HepG2 (cell line): ENCODE measurements around the gene MTFP1. TPM values are rescaled to one million over a fixed set of nuclear protein-coding genes. Genes with fewer than 3 reads are reported as not detected.

Experiments
- FOXA1 ChIP-seq, 2 experiments: fragments of 450-650 bp in 1 of 2; sonication (generic) in 1 of 2; formaldehyde crosslinking in 1 of 2; IDR thresholded peaks; 2 replicates each; pipeline versions ENCODE4 v1.4.0 to v1.6.1; 2016 to 2020; ENCODE audit warnings: missing genetic modification reagents in 1 of 2
- HMGXB4 ChIP-seq, 2 experiments: sonication (generic) in 1 of 2; formaldehyde crosslinking in 1 of 2; IDR thresholded peaks; 2 replicates each; pipeline versions ENCODE4 v1.4.0 to v1.6.1; 2018 to 2020; ENCODE audit warnings: missing genetic modification reagents in 2 of 2, borderline replicate concordance in 1 of 2, low read depth in 1 of 2, mild to moderate bottlenecking in 1 of 2, missing biosample characterization in 1 of 2
- KDM2A ChIP-seq: sonication (generic); formaldehyde crosslinking; IDR thresholded peaks from 2 replicates; pipeline ENCODE4 v1.4.0; 2020; ENCODE audit warnings: low read depth, missing genetic modification reagents, borderline replicate concordance
- TERF1 ChIP-seq: sonication (generic); formaldehyde crosslinking; IDR thresholded peaks from 2 replicates; pipeline ENCODE4 v1.8.0; 2022; ENCODE audit warnings: mild to moderate bottlenecking, missing genetic modification reagents, moderate library complexity
- ZNF24 ChIP-seq: fragments of 450-650 bp; IDR thresholded peaks from 2 replicates; pipeline ENCODE4 v1.6.1; 2017; ENCODE audit warnings: antibody characterized with exemption, mild to moderate bottlenecking
- ZNF333 ChIP-seq: sonication (generic); formaldehyde crosslinking; IDR thresholded peaks from 2 replicates; pipeline ENCODE4 v1.4.0; 2020; ENCODE audit warnings: mild to moderate bottlenecking, missing genetic modification reagents, borderline replicate concordance
- ZNF549 ChIP-seq: sonication (generic); formaldehyde crosslinking; IDR thresholded peaks from 2 replicates; pipeline ENCODE4 v1.5.0; 2020; ENCODE audit warnings: missing genetic modification reagents
- ZNF607 ChIP-seq: sonication (generic); formaldehyde crosslinking; IDR thresholded peaks from 2 replicates; pipeline ENCODE4 v1.5.1; 2020; ENCODE audit warnings: missing genetic modification reagents, mild to moderate bottlenecking, borderline replicate concordance
- ZNF670 ChIP-seq: sonication (generic); formaldehyde crosslinking; IDR thresholded peaks from 2 replicates; pipeline ENCODE4 v1.8.0; 2022; ENCODE audit warnings: mild to moderate bottlenecking, missing genetic modification reagents, borderline replicate concordance
- ZNF713 ChIP-seq: sonication (generic); formaldehyde crosslinking; IDR thresholded peaks from 2 replicates; pipeline ENCODE4 v1.4.0; 2020; ENCODE audit warnings: mild to moderate bottlenecking, missing genetic modification reagents
- ZNF761 ChIP-seq: sonication (generic); formaldehyde crosslinking; conservative IDR thresholded peaks from 2 replicates; pipeline ENCODE4 v1.4.0; 2020; ENCODE audit warnings: mild to moderate bottlenecking, missing genetic modification reagents
- ZNF781 ChIP-seq: sonication (generic); formaldehyde crosslinking; IDR thresholded peaks from 2 replicates; pipeline ENCODE4 v1.5.1; 2020; ENCODE audit warnings: borderline replicate concordance, mild to moderate bottlenecking, missing genetic modification reagents; ENCODE audit errors: not compliant biosample characterization
- polyA plus RNA-seq, 8 experiments: library from polyadenylated mRNA; depleted of rRNA in 3 of 8; stranded (reverse) in 7 of 8; unstranded in 1 of 8; fragments of >200 nt; fragmentation: Illumina TruSeq in 4 of 8; extraction: Trizol in 4 of 8; gene quantifications; 2 replicates each; pipeline versions ENCODE4 v1.2.1 to v1.2.3, GENCODE V29; 2011 to 2016; ENCODE audit warnings: low read depth in 4 of 8, missing spikeins in 1 of 8, mixed read lengths in 1 of 8; ENCODE audit not compliant: insufficient read depth in 1 of 8
- total RNA-seq, 5 experiments: library from RNA; depleted of rRNA; stranded (reverse); fragments of >200 nt; fragmentation: Illumina TruSeq; extraction: Trizol; gene quantifications; 2 replicates each; pipeline ENCODE4 v1.2.3, GENCODE V29; 2016; ENCODE audit warnings: low read depth in 1 of 5
- TF ChIP-seq, protein P1 (sequence below): sonication (generic); formaldehyde crosslinking; IDR thresholded peaks from 2 replicates; pipeline ENCODE4 v1.5.0; 2020; ENCODE audit warnings: missing genetic modification reagents, mild to moderate bottlenecking, borderline replicate concordance
- TF ChIP-seq, protein P2 (sequence below): sonication (generic); formaldehyde crosslinking; IDR thresholded peaks from 2 replicates; pipeline ENCODE4 v1.4.0; 2020; ENCODE audit warnings: missing genetic modification reagents
- TF ChIP-seq, protein P3 (sequence below): sonication (generic); formaldehyde crosslinking; IDR thresholded peaks from 2 replicates; pipeline ENCODE4 v1.4.0; 2020; ENCODE audit warnings: missing genetic modification reagents

Gene MTFP1
- total and polyA plus RNA-seq, 2 of the 13 experiments (the other 11 are each of a cell fraction or from before 2014, with no cell fraction given) = 29.5 to 45.6 TPM

GRCh38 chr22:30423301-30423958, 2.1 kb upstream of the MTFP1 start (continued):
- TF ChIP-seq, protein P1, sequence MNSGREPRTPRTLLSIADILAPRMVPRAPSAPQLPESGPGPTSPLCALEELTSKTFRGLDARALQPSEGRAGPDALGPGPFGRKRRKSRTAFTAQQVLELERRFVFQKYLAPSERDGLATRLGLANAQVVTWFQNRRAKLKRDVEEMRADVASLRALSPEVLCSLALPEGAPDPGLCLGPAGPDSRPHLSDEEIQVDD (CRISPR knock-in tag) = no peak
- no peak for TF ChIP-seq ZNF549 (CRISPR knock-in tag)
- TF ChIP-seq ZNF607 (CRISPR knock-in tag) = no peak
- no peak; the same call in 1 of the 2 replicates for TF ChIP-seq ZNF670 (CRISPR knock-in tag)
- TF ChIP-seq, protein P2, sequence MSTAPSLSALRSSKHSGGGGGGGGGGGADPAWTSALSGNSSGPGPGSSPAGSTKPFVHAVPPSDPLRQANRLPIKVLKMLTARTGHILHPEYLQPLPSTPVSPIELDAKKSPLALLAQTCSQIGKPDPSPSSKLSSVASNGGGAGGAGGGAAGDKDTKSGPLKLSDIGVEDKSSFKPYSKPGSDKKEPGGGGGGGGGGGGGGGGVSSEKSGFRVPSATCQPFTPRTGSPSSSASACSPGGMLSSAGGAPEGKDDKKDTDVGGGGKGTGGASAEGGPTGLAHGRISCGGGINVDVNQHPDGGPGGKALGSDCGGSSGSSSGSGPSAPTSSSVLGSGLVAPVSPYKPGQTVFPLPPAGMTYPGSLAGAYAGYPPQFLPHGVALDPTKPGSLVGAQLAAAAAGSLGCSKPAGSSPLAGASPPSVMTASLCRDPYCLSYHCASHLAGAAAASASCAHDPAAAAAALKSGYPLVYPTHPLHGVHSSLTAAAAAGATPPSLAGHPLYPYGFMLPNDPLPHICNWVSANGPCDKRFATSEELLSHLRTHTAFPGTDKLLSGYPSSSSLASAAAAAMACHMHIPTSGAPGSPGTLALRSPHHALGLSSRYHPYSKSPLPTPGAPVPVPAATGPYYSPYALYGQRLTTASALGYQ (CRISPR knock-in tag) = 0 out of 2 replicates have a peak, but pooled peaks have one; percentile 62
- no peak for TF ChIP-seq ZNF713 (CRISPR knock-in tag)
- 0 out of 2 replicates have a peak, but pooled peaks have one; percentile 81 for TF ChIP-seq ZNF333 (CRISPR knock-in tag)
- peak in 1 of 2 experiments; percentile 74; a peak in 2 of 4 replicates for TF ChIP-seq HMGXB4 (CRISPR knock-in tag; IDR thresholded peaks at IDR 0.05; ENCODE audit: borderline replicate concordance in 1 of 2, low read depth in 1 of 2)
- TF ChIP-seq KDM2A (CRISPR knock-in tag) = no peak; the same call in 1 of the 2 replicates
- TF ChIP-seq ZNF781 (CRISPR knock-in tag) = peak; percentile 93
- TF ChIP-seq, protein P3, sequence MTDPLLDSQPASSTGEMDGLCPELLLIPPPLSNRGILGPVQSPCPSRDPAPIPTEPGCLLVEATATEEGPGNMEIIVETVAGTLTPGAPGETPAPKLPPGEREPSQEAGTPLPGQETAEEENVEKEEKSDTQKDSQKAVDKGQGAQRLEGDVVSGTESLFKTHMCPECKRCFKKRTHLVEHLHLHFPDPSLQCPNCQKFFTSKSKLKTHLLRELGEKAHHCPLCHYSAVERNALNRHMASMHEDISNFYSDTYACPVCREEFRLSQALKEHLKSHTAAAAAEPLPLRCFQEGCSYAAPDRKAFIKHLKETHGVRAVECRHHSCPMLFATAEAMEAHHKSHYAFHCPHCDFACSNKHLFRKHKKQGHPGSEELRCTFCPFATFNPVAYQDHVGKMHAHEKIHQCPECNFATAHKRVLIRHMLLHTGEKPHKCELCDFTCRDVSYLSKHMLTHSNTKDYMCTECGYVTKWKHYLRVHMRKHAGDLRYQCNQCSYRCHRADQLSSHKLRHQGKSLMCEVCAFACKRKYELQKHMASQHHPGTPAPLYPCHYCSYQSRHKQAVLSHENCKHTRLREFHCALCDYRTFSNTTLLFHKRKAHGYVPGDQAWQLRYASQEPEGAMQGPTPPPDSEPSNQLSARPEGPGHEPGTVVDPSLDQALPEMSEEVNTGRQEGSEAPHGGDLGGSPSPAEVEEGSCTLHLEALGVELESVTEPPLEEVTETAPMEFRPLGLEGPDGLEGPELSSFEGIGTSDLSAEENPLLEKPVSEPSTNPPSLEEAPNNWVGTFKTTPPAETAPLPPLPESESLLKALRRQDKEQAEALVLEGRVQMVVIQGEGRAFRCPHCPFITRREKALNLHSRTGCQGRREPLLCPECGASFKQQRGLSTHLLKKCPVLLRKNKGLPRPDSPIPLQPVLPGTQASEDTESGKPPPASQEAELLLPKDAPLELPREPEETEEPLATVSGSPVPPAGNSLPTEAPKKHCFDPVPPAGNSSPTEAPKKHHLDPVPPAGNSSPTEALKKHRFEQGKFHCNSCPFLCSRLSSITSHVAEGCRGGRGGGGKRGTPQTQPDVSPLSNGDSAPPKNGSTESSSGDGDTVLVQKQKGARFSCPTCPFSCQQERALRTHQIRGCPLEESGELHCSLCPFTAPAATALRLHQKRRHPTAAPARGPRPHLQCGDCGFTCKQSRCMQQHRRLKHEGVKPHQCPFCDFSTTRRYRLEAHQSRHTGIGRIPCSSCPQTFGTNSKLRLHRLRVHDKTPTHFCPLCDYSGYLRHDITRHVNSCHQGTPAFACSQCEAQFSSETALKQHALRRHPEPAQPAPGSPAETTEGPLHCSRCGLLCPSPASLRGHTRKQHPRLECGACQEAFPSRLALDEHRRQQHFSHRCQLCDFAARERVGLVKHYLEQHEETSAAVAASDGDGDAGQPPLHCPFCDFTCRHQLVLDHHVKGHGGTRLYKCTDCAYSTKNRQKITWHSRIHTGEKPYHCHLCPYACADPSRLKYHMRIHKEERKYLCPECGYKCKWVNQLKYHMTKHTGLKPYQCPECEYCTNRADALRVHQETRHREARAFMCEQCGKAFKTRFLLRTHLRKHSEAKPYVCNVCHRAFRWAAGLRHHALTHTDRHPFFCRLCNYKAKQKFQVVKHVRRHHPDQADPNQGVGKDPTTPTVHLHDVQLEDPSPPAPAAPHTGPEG = peak; percentile 67; the same call in 1 of the 2 replicates
- no peak for TF ChIP-seq ZNF24
- TF ChIP-seq ZNF761 = 0 out of 2 replicates have a peak, but pooled peaks have one; percentile 41
- no peak for TF ChIP-seq TERF1
- TF ChIP-seq FOXA1 (IDR thresholded peaks at IDR 0.05) = no peak
- 0 out of 2 replicates have a peak, but pooled peaks have one; percentile 4 for TF ChIP-seq FOXA1 (CRISPR knock-in tag; IDR thresholded peaks at IDR 0.05)
